ENCODE data around the gene IFITM1.

IFITM1 gene

DNA sequence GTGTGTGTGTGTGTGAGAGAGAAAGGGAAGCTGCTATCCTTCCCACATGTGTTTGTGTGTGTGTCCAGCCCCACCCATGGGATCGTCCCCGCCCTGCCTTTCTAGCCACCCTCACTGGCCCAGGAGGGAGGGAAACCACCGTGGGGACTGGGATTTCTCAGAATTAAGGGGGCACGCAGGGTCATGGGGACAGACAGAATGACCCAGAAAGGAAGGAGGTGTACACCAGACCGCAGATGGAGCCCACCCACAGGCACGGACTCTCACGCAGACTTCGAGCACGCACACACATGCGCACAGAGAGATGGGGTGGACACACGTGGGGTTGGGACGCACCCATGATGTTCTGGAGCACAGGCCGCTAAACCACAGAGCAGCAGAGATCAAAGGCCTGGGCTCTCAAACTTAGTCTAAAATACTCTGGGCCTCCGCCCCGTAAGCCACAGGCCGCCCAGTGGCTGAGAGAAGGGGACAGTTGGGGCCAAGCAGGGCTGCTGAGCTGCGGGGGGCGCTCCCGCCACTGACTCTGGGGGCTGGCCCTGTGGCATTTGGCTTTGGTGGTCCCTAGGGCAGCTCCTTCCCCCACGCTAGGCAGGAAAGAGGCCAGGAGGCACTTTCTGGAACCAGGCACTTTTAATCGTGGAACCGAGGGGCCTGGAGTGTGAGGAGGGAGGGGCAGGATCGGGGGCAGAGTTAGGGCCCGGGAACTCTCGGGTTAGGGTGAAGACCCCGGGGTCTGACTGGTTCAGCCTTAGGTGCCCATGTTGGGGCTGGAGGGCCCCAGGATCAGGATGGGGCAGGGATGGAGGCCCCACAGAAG, 16.0 kb upstream of the IFITM1 start:
- no peak for DNase-seq (ENCODE audit: low read depth)
- H3K4me3 ChIP-seq (ENCODE audit: low read depth, low read length), result no peak overlapping the region
- TF ChIP-seq, protein P1, sequence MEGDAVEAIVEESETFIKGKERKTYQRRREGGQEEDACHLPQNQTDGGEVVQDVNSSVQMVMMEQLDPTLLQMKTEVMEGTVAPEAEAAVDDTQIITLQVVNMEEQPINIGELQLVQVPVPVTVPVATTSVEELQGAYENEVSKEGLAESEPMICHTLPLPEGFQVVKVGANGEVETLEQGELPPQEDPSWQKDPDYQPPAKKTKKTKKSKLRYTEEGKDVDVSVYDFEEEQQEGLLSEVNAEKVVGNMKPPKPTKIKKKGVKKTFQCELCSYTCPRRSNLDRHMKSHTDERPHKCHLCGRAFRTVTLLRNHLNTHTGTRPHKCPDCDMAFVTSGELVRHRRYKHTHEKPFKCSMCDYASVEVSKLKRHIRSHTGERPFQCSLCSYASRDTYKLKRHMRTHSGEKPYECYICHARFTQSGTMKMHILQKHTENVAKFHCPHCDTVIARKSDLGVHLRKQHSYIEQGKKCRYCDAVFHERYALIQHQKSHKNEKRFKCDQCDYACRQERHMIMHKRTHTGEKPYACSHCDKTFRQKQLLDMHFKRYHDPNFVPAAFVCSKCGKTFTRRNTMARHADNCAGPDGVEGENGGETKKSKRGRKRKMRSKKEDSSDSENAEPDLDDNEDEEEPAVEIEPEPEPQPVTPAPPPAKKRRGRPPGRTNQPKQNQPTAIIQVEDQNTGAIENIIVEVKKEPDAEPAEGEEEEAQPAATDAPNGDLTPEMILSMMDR (IDR thresholded peaks at IDR 0.05; ENCODE audit: control insufficient read depth, extremely low read depth, insufficient read depth), result no peak

DNA sequence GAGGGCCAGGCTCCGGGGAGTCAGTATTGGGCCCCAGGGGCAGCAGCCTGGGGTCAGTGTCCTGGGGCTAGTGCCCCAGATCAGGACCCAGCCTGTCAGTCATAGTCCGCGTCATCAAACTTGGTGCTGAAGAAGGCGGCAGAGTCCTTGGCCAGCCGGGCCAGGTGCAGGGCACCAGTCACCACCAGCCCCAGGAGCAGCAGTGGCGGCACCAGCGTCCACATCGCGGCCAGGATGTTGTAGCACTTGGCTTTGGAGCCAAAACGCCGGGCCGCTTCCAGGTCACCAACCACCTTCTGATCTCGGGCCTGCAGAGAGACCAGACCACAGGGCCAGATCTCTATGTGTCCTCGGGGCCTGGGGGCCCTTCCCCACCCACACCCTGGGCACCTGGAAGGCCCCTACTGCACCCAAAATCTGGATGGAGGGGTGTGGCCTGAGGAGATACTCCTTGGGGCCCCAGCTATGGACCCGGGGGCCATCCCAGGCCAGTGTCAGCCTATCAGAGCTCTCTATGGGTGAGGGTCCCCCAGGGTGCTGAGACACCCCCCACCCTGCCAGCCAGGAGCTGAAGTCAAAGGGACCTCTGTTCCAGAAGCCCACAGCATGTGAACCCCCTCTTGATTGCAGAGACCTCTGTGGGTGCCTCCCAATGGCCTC, 15.3 kb upstream of the IFITM1 start:
- TF ChIP-seq, protein P1 (IDR thresholded peaks at IDR 0.05; ENCODE audit: control insufficient read depth, extremely low read depth, insufficient read depth), result no peak
- no peak for DNase-seq (ENCODE audit: low read depth)

DNA sequence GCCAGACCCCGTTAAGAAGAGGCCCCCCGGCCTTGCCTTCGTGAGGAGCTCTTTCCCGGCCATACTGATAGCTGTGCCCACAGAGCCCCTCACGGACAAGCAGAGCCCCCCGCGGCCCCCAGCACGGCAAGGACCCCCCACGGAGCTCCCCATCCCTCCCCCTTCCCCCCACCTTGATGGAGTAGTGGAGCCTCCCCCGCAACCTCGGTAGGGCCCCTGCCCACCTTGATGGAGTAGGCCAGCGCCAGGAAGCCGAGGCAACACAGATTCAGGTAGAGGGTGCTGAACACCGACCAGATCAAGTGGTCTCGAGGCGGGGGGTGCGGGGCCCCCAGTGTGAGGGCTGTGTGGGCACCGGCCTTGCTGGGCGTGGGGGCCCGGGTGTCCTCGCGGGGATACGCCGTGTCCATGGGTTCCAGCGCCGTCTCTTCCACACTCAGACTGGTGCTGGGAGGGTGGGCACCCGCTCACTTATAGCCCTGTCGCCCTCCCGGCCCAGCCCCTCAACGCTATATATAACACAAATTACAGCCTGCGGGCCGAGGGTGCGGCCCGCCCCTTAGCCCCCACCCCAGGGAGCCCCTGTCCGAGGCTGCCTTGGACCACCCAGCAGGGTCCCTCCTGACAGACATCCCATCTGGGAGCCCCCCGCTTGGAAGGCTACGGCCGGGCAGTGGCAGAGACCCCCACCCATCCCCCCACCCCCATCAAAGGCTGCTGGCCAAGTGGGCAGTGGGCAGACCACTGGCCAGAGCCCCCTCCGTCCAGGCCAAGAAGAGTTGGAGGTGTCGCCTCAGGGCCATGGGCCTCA, 14.6 kb upstream of the IFITM1 start, which contains the start of gene IFITM5:
IFITM5 (minus strand) TSS at position 446 of the 811 bp plus-strand sequence; CDS start at position 410, 36 bp downstream.
- no peak within 1 kb of the TSS for H3K4me3 ChIP-seq (ENCODE audit: low read depth, low read length)
- no peak for DNase-seq (ENCODE audit: low read depth)
- TF ChIP-seq, protein P1 (IDR thresholded peaks at IDR 0.05; ENCODE audit: control insufficient read depth, extremely low read depth, insufficient read depth), result no peak

More for the DNA sequence above, 15.3 kb upstream of the IFITM1 start:
- H3K4me3 ChIP-seq (ENCODE audit: low read depth, low read length), result no peak overlapping the region

DNA sequence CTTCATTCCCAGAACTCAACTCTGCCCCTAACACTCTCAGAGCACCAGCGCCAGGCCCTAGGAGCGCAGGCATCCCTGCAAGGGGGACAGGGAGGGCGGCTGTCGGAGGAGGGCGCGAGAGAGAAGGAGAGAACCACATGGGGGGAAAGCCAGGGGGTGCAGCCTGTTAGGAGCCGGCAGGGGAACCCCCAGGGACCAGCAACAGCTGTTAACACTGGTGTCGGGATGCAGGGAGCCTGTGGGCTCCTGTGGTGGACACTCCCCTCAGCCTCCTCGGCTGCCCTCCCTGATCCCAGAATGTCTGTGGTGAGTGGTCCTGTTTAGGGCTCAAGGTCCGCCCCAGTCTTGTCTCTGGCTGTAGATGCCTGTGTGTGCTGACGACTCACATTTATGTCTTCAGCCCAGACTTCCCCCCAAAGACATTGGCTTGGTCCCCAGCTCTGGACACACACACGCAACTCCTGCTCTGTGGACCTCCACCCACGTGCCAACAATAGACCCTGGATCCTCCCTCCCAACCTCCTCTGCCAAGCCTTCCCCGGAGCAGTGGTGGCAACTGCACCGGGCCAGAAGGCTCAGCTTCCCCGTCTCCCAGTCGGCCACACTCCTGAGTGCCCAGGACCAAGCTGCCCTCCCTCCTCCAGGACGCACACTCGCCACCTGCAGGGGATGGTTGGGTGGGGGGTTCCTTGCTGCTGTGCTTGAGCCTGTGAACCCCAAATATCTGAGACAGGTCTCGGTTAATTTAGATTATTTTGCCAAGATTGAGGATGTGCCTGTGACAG, 13.7 kb upstream of the IFITM1 start:
- no peak overlapping the region for H3K4me3 ChIP-seq (ENCODE audit: low read depth, low read length)
- DNase-seq (ENCODE audit: low read depth), result no peak
- TF ChIP-seq, protein P1 (IDR thresholded peaks at IDR 0.05; ENCODE audit: control insufficient read depth, extremely low read depth, insufficient read depth), result no peak

DNA sequence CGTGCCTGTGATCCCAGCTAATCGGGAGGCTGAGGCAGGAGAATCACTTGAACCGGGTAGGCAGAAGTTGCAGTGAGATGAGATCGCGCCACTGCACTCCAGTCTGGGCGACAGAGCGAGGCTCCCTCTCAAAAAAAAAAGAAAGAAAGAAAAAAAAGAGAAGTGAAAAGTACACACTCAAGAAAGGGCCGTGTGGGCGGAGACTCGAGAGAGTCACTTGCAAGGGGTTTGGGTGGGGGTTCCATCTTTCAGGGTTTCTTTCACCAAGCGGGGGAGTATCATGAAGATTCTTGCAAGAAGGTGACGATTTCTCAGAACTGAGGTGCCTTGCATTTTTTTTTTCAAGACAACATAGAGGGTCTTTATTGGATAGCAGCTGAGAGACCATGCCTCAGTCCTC, 10.5 kb upstream of the IFITM1 start:
- no peak for DNase-seq (ENCODE audit: low read depth)
- no peak overlapping the region for H3K4me3 ChIP-seq (ENCODE audit: low read depth, low read length)
- TF ChIP-seq, protein P1 (IDR thresholded peaks at IDR 0.05; ENCODE audit: control insufficient read depth, extremely low read depth, insufficient read depth), result no peak

DNA sequence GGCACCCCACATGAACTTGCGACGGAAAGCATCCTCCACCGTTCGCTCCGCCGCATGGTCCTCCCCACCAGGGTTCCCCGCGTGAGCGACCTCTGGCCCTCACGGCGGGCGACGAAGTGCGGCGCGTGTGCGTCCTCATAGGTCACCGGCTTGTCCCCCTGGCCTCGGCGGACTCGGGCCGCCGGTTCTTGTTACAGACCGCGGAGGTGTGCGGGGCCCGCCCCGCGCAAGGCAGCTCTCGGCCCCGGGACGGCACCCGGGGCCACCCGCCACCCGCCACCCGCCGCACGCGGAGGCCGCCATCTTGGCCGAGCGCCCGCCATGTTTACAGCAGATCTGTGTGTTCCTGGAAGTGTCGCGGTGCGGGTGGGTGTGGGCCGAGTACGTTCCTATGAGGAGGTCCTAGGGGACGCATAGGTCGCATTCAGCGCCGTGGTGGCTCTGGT, 9.8 kb upstream of the IFITM1 start:
- no peak for DNase-seq (ENCODE audit: low read depth)
- TF ChIP-seq, protein P1 (IDR thresholded peaks at IDR 0.05; ENCODE audit: control insufficient read depth, extremely low read depth, insufficient read depth), result no peak
- no peak overlapping the region for H3K4me3 ChIP-seq (ENCODE audit: low read depth, low read length)
